Activated CD4-positive, alpha-beta memory T cell treated with anti-CD3 and anti-CD28 coated beads for 36 hours (primary cell): ENCODE results near the gene SLC30A10. TPM values are rescaled to one million over a fixed set of nuclear protein-coding genes. Genes with fewer than 3 reads are reported as not detected.
"Not testable (repeated sequence)": the region's sequence is repeated elsewhere in the genome, so short reads cannot be mapped to it uniquely, and the experiment has no call there.

Source experiments
- CTCF ChIA-PET: fragments of 350-600 bp; sonication (Branson Sonifier 250); formaldehyde crosslinking; loops from one replicate; lab custom pipeline; 2021; ENCODE audit warnings: antibody characterized with exemption, inconsistent platforms; lab: Charles Lee
- POLR2A ChIA-PET: fragments of 350-600 bp; sonication (Branson Sonifier 250); formaldehyde crosslinking; loops from one replicate; lab custom pipeline; 2021; ENCODE audit warnings: antibody characterized with exemption; lab: Charles Lee
- DNase-seq: peaks from one replicate; pipeline ENCODE4 v3.0.0-alpha.2; 2020
- H3K27ac Mint-ChIP-seq: one replicate; pipeline ENCODE4 v1.8.0; 2021; ENCODE audit warnings: mixed read lengths
- H3K27me3 Mint-ChIP-seq: one replicate; pipeline ENCODE4 v1.8.0; 2021; ENCODE audit warnings: mixed read lengths
- H3K36me3 Mint-ChIP-seq: one replicate; pipeline ENCODE4 v1.8.0; 2021; ENCODE audit warnings: mixed read lengths
- H3K4me1 Mint-ChIP-seq: one replicate; pipeline ENCODE4 v1.8.0; 2021; ENCODE audit warnings: low read depth, mixed read lengths
- H3K4me3 Mint-ChIP-seq: one replicate; pipeline ENCODE4 v1.8.0; 2021; ENCODE audit warnings: mild to moderate bottlenecking, mixed read lengths
- H3K9me3 Mint-ChIP-seq: one replicate; pipeline ENCODE4 v1.8.0; 2021; ENCODE audit warnings: mixed read lengths
- intact Hi-C: fragments of 100-400 bp; cut with micrococcal nuclease; formaldehyde crosslinking; loops from one replicate; pipeline ENCODE4 v1.15.1; 2023
- total RNA-seq, 2 experiments: library from RNA; stranded (reverse); gene quantifications; one replicate each; pipeline ENCODE4 v1.2.3, GENCODE V29; 2021

Gene SLC30A10
- total RNA-seq, 2 experiments from 2014 or later = not detected

- Mint-ChIP-seq H3K9me3 (no peaks in the 10 kb centered on the region), H3K4me1 (no peaks in the 10 kb centered on the region), H3K27ac (no peak overlapping the region), H3K4me3 (no peak overlapping the region), H3K27me3 (peaks cover 4% of the 10 kb centered on the region), H3K36me3 (no peaks in the 10 kb centered on the region)
- ChIA-PET POLR2A (no interaction called here), CTCF (no interaction called here)
- no peak for DNase-seq
- intact Hi-C loops = no loop called here
Observed at GRCh38 chr1:219917851-219918466, 10.4 kb downstream of the SLC30A10 start.

GRCh38 chr1:219917281-219917680 is 11.1 kb downstream of the SLC30A10 start:
- no peak overlapping the region for H3K27ac Mint-ChIP-seq
- intact Hi-C loops = no loop called here
- no peaks in the 10 kb centered on the region for H3K4me1 Mint-ChIP-seq
- no peaks in the 10 kb centered on the region for H3K36me3 Mint-ChIP-seq
- H3K9me3 Mint-ChIP-seq = no peaks in the 10 kb centered on the region
- no peak for DNase-seq
- H3K27me3 Mint-ChIP-seq = no peaks in the 10 kb centered on the region
- no peak overlapping the region for H3K4me3 Mint-ChIP-seq
- ChIA-PET CTCF (no interaction called here), POLR2A (no interaction called here)

- POLR2A ChIA-PET = no interaction called here
- no peaks in the 10 kb centered on the region for H3K36me3 Mint-ChIP-seq
- CTCF ChIA-PET = no interaction called here
Observed at GRCh38 chr1:219916257-219916656, 12.1 kb downstream of the SLC30A10 start.

GRCh38 chr1:219913005-219913770 is 15.2 kb downstream of the SLC30A10 start:
- DNase-seq = no peak
- no peaks in the 10 kb centered on the region for H3K9me3 Mint-ChIP-seq
- no peak overlapping the region for H3K4me3 Mint-ChIP-seq
- ChIA-PET CTCF (no interaction called here), POLR2A (no interaction called here)
- intact Hi-C loops = no loop called here
- H3K36me3 Mint-ChIP-seq = no peaks in the 10 kb centered on the region
- H3K4me1 Mint-ChIP-seq = no peaks in the 10 kb centered on the region
- H3K27ac Mint-ChIP-seq = no peak overlapping the region
- H3K27me3 Mint-ChIP-seq = peaks cover 1% of the 10 kb centered on the region

More at GRCh38 chr1:219916257-219916656, 12.1 kb downstream of the SLC30A10 start:
- DNase-seq = no peak
- H3K9me3 Mint-ChIP-seq = no peaks in the 10 kb centered on the region
- no peaks in the 10 kb centered on the region for H3K27me3 Mint-ChIP-seq
- no peaks in the 10 kb centered on the region for H3K4me1 Mint-ChIP-seq
- intact Hi-C loops = no loop called here
- H3K27ac Mint-ChIP-seq = no peak overlapping the region
- H3K4me3 Mint-ChIP-seq = no peak overlapping the region

GRCh38 chr1:219910716-219911115 is 17.6 kb downstream of the SLC30A10 start:
- no peaks in the 10 kb centered on the region for H3K4me1 Mint-ChIP-seq
- no peaks in the 10 kb centered on the region for H3K9me3 Mint-ChIP-seq
- H3K36me3 Mint-ChIP-seq = no peaks in the 10 kb centered on the region
- no peak overlapping the region for H3K27ac Mint-ChIP-seq
- no peak overlapping the region for H3K4me3 Mint-ChIP-seq
- ChIA-PET POLR2A (no interaction called here), CTCF (no interaction called here)
- intact Hi-C loops = no loop called here
- DNase-seq = no peak
- H3K27me3 Mint-ChIP-seq = peaks cover 1% of the 10 kb centered on the region

GRCh38 chr1:219909476-219909875 is 18.9 kb downstream of the SLC30A10 start:
- intact Hi-C loops = no loop called here
- ChIA-PET CTCF (no interaction called here), POLR2A (no interaction called here)

GRCh38 chr1:219908170-219908569 is 20.2 kb downstream of the SLC30A10 start:
- H3K9me3 Mint-ChIP-seq = no peaks in the 10 kb centered on the region
- CTCF ChIA-PET = no interaction called here
- no peak overlapping the region for H3K4me3 Mint-ChIP-seq
- POLR2A ChIA-PET = no interaction called here
- no peak overlapping the region for H3K27ac Mint-ChIP-seq
- H3K27me3 Mint-ChIP-seq = peaks cover 1% of the 10 kb centered on the region
- H3K4me1 Mint-ChIP-seq = no peaks in the 10 kb centered on the region
- intact Hi-C loops = no loop called here
- no peak for DNase-seq
- H3K36me3 Mint-ChIP-seq = no peaks in the 10 kb centered on the region

More at GRCh38 chr1:219909476-219909875, 18.9 kb downstream of the SLC30A10 start:
- no peak overlapping the region for H3K4me3 Mint-ChIP-seq
- no peaks in the 10 kb centered on the region for H3K36me3 Mint-ChIP-seq
- H3K27ac Mint-ChIP-seq = no peak overlapping the region
- DNase-seq = no peak
- H3K9me3 Mint-ChIP-seq = no peaks in the 10 kb centered on the region
- no peaks in the 10 kb centered on the region for H3K4me1 Mint-ChIP-seq
- peaks cover 1% of the 10 kb centered on the region for H3K27me3 Mint-ChIP-seq

- DNase-seq = no peak
- Mint-ChIP-seq H3K4me3 (no peak overlapping the region), H3K9me3 (no peaks in the 10 kb centered on the region)
Observed at GRCh38 chr1:219907772-219908070, 20.6 kb downstream of the SLC30A10 start.

GRCh38 chr1:219906924-219907771 is 21.2 kb downstream of the SLC30A10 start:
- no peaks in the 10 kb centered on the region for H3K36me3 Mint-ChIP-seq
- intact Hi-C loops = no loop called here
- POLR2A ChIA-PET = no interaction called here
- peaks cover 6% of the 10 kb centered on the region for H3K27me3 Mint-ChIP-seq
- H3K4me3 Mint-ChIP-seq = no peak overlapping the region
- H3K4me1 Mint-ChIP-seq = no peaks in the 10 kb centered on the region
- DNase-seq = no peak
- H3K9me3 Mint-ChIP-seq = no peaks in the 10 kb centered on the region
- CTCF ChIA-PET = no interaction called here
- H3K27ac Mint-ChIP-seq = no peak overlapping the region

More at GRCh38 chr1:219907772-219908070, 20.6 kb downstream of the SLC30A10 start:
- POLR2A ChIA-PET = no interaction called here
- H3K27ac Mint-ChIP-seq = no peak overlapping the region
- peaks cover 6% of the 10 kb centered on the region for H3K27me3 Mint-ChIP-seq
- H3K36me3 Mint-ChIP-seq = no peaks in the 10 kb centered on the region
- intact Hi-C loops = no loop called here
- CTCF ChIA-PET = no interaction called here
- H3K4me1 Mint-ChIP-seq = no peaks in the 10 kb centered on the region

GRCh38 chr1:219906565-219906923 is 21.8 kb downstream of the SLC30A10 start:
- DNase-seq, H3K4me1 Mint-ChIP-seq, H3K27me3 Mint-ChIP-seq, POLR2A ChIA-PET, H3K4me3 Mint-ChIP-seq, CTCF ChIA-PET, intact Hi-C loops, H3K36me3 Mint-ChIP-seq, H3K9me3 Mint-ChIP-seq, H3K27ac Mint-ChIP-seq: not testable (repeated sequence)

GRCh38 chr1:219905524-219905923 is 22.8 kb downstream of the SLC30A10 start:
- CTCF ChIA-PET = no interaction called here
- no peak for DNase-seq
- H3K9me3 Mint-ChIP-seq = no peaks in the 10 kb centered on the region
- H3K4me1 Mint-ChIP-seq = no peaks in the 10 kb centered on the region
- intact Hi-C loops = no loop called here
- no peak overlapping the region for H3K4me3 Mint-ChIP-seq
- no peaks in the 10 kb centered on the region for H3K36me3 Mint-ChIP-seq
- POLR2A ChIA-PET = no interaction called here
- peaks cover 5% of the 10 kb centered on the region for H3K27me3 Mint-ChIP-seq
- no peak overlapping the region for H3K27ac Mint-ChIP-seq

GRCh38 chr1:219904934-219905333 is 23.4 kb downstream of the SLC30A10 start:
- H3K4me1 Mint-ChIP-seq = no peaks in the 10 kb centered on the region
- ChIA-PET POLR2A (no interaction called here), CTCF (no interaction called here)
- H3K4me3 Mint-ChIP-seq = no peak overlapping the region
- DNase-seq = no peak
- H3K36me3 Mint-ChIP-seq = no peaks in the 10 kb centered on the region
- peaks cover 5% of the 10 kb centered on the region for H3K27me3 Mint-ChIP-seq
- H3K27ac Mint-ChIP-seq = no peak overlapping the region
- intact Hi-C loops = no loop called here
- no peaks in the 10 kb centered on the region for H3K9me3 Mint-ChIP-seq
